Esophagus muscularis mucosa (tissue), 4 donors: ENCODE data around the gene PLAAT1.

Experiments
- EP300 ChIP-seq: sonication (generic); formaldehyde crosslinking; IDR thresholded peaks from one replicate; pipeline ENCODE4 v1.6.1; 2017; ENCODE audit warnings: antibody characterized with exemption
- POLR2A ChIP-seq: fragments of 450-650 bp; IDR thresholded peaks from one replicate; pipeline ENCODE4 v1.6.1; 2017; ENCODE audit warnings: antibody characterized with exemption, moderate library complexity, mild to moderate bottlenecking, low read depth
- POLR2AphosphoS5 ChIP-seq, 2 donors: sonication (generic); formaldehyde crosslinking; IDR thresholded peaks; one replicate each; pipeline ENCODE4 v1.6.1; 2017; ENCODE audit warnings: antibody characterized with exemption in 2 of 2
- TF ChIP-seq, protein P1 (sequence below), 3 experiments: fragments of 200-600 bp in 2 of 3; fragments of 450-650 bp in 1 of 3; sonication (generic) in 2 of 3; IDR thresholded peaks; one replicate each; pipeline ENCODE4 v1.5.1; 2017 to 2019; ENCODE audit warnings: antibody characterized with exemption in 3 of 3, mild to moderate bottlenecking in 2 of 3, moderate library complexity in 1 of 3

DNA sequence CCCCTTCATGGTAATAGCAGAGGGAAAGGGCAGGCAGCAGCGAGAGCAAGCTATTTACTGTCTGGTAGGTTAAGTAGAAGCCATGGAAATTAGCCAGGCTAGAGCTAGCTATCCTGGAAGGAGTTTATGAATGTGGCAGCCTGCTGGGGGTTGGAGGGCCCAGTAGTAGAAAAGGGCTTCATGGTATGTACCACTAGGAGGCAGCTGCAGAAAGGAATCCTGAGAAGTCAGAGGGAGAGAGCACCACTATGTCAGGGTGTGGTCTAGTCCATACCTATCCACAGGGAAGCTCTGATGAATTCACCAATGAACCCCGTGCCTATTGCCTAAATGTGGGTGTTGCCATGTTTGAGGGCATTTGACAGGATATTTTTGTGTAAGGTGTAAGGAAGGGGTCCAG, 55.0 kb downstream of the PLAAT1 start:
- TF ChIP-seq, protein P1, sequence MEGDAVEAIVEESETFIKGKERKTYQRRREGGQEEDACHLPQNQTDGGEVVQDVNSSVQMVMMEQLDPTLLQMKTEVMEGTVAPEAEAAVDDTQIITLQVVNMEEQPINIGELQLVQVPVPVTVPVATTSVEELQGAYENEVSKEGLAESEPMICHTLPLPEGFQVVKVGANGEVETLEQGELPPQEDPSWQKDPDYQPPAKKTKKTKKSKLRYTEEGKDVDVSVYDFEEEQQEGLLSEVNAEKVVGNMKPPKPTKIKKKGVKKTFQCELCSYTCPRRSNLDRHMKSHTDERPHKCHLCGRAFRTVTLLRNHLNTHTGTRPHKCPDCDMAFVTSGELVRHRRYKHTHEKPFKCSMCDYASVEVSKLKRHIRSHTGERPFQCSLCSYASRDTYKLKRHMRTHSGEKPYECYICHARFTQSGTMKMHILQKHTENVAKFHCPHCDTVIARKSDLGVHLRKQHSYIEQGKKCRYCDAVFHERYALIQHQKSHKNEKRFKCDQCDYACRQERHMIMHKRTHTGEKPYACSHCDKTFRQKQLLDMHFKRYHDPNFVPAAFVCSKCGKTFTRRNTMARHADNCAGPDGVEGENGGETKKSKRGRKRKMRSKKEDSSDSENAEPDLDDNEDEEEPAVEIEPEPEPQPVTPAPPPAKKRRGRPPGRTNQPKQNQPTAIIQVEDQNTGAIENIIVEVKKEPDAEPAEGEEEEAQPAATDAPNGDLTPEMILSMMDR (IDR thresholded peaks at IDR 0.05) = no peak
- TF ChIP-seq EP300 (no peak), POLR2AphosphoS5 (IDR thresholded peaks at IDR 0.05) (no peak), POLR2A (no peak)
